Smooth muscle cell (in vitro differentiated cells): ENCODE results near the gene VPS13C. TPM values are rescaled to one million over a fixed set of nuclear protein-coding genes. Genes with fewer than 3 reads are reported as not detected.

ENCODE experiments used
- DNase-seq: peaks from one replicate; lab custom pipeline; 2025; ENCODE audit not compliant: unreplicated experiment; lab: John Stamatoyannopoulos, UW
- H2AFZ ChIP-seq: fragments of 200-600 bp; sonication (generic); 2 replicates; pipeline ENCODE4 v1.6.0; 2016; ENCODE audit warnings: antibody characterized with exemption, low read depth, mild to moderate bottlenecking
- H3F3A ChIP-seq: fragments of 200-600 bp; sonication (generic); 2 replicates; pipeline ENCODE4 v1.6.0; 2017; ENCODE audit warnings: antibody characterized with exemption, low read depth
- H3K27ac ChIP-seq: fragments of 200-600 bp; sonication (generic); 2 replicates; pipeline ENCODE4 v1.5.1; 2016; ENCODE audit warnings: low read depth, mild to moderate bottlenecking
- H3K27me3 ChIP-seq: fragments of 200-600 bp; sonication (generic); 2 replicates; pipeline ENCODE4 v1.6.1; 2016; ENCODE audit warnings: low read depth, mild to moderate bottlenecking
- H3K36me3 ChIP-seq: fragments of 200-600 bp; sonication (generic); 2 replicates; pipeline ENCODE4 v1.5.1; 2016; ENCODE audit warnings: low read depth
- H3K4me1 ChIP-seq: fragments of 200-600 bp; sonication (generic); 2 replicates; pipeline ENCODE4 v1.5.1; 2016; ENCODE audit warnings: low read depth
- H3K4me2 ChIP-seq: fragments of 200-600 bp; sonication (generic); 2 replicates; pipeline ENCODE4 v1.6.0; 2016; ENCODE audit warnings: mild to moderate bottlenecking
- H3K4me3 ChIP-seq: fragments of 200-600 bp; sonication (generic); 2 replicates; pipeline ENCODE4 v1.5.1; 2016; ENCODE audit warnings: mild to moderate bottlenecking
- H3K79me2 ChIP-seq: fragments of 200-600 bp; sonication (generic); 2 replicates; pipeline ENCODE4 v1.6.0; 2016; ENCODE audit warnings: low read depth, mild to moderate bottlenecking
- H3K9ac ChIP-seq: fragments of 200-600 bp; sonication (generic); 2 replicates; pipeline ENCODE4 v1.6.0; 2016; ENCODE audit warnings: low read depth
- H3K9me3 ChIP-seq: fragments of 200-600 bp; sonication (generic); replicated peaks from 2 replicates; pipeline ENCODE4 v1.5.1; 2016; ENCODE audit warnings: low read depth
- H4K20me1 ChIP-seq: fragments of 200-600 bp; sonication (generic); 2 replicates; pipeline ENCODE4 v1.6.0; 2016; ENCODE audit warnings: low read depth
- WGBS: methylation state at CpG from one replicate; pipeline ENCODE4 v1.1.7; 2016; ENCODE audit warnings: low lambda C conversion rate; 5-methylcytosine and 5-hydroxymethylcytosine counted together
- polyA plus RNA-seq: library from polyadenylated mRNA; unstranded; fragments of >200 nt; fragmentation: Nextera tagmentation; extraction: Ambion mirVana; gene quantifications from 2 replicates; pipeline ENCODE4 v1.2.1, GENCODE V29; 2016
- total RNA-seq: library from RNA; depleted of rRNA; stranded (reverse); fragments of >200 nt; gene quantifications from 2 replicates; pipeline ENCODE4 v1.2.3, GENCODE V29; 2014
- TF ChIP-seq, protein P1 (sequence below): fragments of 200-600 bp; sonication (generic); IDR thresholded peaks from 2 replicates; pipeline ENCODE4 v1.5.1; 2017; ENCODE audit warnings: borderline replicate concordance, mild to moderate bottlenecking, antibody characterized with exemption; ENCODE audit not compliant: insufficient read depth, poor library complexity, severe bottlenecking

The VPS13C gene
- total and polyA plus RNA-seq, 2 experiments from 2014 or later: 2.8 to 33.8 TPM

GRCh38 chr15:62027263-62027565 is 33.0 kb downstream of the VPS13C start:
- H4K20me1 ChIP-seq: no peaks in the 10 kb centered on the region
- TF ChIP-seq, protein P1, sequence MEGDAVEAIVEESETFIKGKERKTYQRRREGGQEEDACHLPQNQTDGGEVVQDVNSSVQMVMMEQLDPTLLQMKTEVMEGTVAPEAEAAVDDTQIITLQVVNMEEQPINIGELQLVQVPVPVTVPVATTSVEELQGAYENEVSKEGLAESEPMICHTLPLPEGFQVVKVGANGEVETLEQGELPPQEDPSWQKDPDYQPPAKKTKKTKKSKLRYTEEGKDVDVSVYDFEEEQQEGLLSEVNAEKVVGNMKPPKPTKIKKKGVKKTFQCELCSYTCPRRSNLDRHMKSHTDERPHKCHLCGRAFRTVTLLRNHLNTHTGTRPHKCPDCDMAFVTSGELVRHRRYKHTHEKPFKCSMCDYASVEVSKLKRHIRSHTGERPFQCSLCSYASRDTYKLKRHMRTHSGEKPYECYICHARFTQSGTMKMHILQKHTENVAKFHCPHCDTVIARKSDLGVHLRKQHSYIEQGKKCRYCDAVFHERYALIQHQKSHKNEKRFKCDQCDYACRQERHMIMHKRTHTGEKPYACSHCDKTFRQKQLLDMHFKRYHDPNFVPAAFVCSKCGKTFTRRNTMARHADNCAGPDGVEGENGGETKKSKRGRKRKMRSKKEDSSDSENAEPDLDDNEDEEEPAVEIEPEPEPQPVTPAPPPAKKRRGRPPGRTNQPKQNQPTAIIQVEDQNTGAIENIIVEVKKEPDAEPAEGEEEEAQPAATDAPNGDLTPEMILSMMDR: no peak
- no peak overlapping the region for H3K9ac ChIP-seq
- DNase-seq: no peak
- H3K9me3 ChIP-seq: no peaks in the 10 kb centered on the region
- no peaks in the 10 kb centered on the region for H3K4me1 ChIP-seq
- H3K4me2 ChIP-seq: no peak overlapping the region
- H3K4me3 ChIP-seq: no peak overlapping the region
- H3K27me3 ChIP-seq: no peaks in the 10 kb centered on the region
- peaks cover 6% of the 10 kb centered on the region for H3K36me3 ChIP-seq
- no peaks in the 10 kb centered on the region for H3F3A ChIP-seq
- no peaks in the 10 kb centered on the region for H3K79me2 ChIP-seq
- WGBS: 85% methylated on average over 3 of the region's 3 CpGs
- H3K27ac ChIP-seq: no peak overlapping the region
- H2AFZ ChIP-seq: no peak overlapping the region

DNA sequence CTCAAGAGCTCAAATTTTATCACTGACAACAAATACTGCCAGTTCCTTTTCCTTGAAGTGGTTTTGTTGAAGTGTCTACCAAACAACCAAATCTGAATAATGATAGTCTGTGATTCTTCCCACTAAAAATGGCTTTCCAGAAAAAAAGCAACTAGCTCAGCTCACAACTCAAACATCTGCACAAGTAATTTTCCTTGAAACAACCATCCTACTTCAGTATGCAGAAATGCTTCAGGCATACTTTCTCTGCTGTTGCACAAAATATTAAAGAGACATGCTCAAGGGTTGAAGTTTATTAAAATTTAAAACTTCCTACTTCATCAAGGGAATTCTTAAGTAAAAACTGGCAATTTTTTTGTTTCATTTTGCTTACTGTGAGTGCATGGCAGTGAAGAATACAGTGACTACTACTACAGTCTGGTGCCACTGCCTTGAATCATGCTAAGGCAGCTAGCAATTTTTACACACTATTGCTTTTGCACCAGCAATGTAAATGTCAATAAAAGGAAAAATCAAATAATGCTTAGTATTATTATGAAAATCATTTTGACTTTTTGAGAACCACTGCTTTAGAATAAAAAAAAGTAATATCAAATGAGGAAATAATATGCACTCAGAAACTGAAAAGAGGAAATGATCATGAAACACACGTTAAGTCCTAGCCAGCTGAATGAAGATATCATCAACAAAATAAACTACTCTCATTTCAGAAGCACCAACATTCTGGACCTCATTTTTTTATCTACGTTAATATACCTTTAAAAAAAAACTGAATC is 33.6 kb downstream of the VPS13C start:
- Histone ChIP-seq H3K4me1 (no peaks in the 10 kb centered on the region), H2AFZ (no peak overlapping the region), H3K4me2 (no peak overlapping the region), H3K9me3 (no peaks in the 10 kb centered on the region), H3K4me3 (no peak overlapping the region), H3K27me3 (no peaks in the 10 kb centered on the region), H3K79me2 (no peaks in the 10 kb centered on the region), H4K20me1 (no peaks in the 10 kb centered on the region), H3K9ac (no peak overlapping the region), H3K36me3 (peaks cover 6% of the 10 kb centered on the region), H3F3A (no peaks in the 10 kb centered on the region), H3K27ac (no peak overlapping the region)
- 89% methylated on average over 2 of the region's 2 CpGs for WGBS
- DNase-seq: no peak
- TF ChIP-seq, protein P1: no peak

DNA sequence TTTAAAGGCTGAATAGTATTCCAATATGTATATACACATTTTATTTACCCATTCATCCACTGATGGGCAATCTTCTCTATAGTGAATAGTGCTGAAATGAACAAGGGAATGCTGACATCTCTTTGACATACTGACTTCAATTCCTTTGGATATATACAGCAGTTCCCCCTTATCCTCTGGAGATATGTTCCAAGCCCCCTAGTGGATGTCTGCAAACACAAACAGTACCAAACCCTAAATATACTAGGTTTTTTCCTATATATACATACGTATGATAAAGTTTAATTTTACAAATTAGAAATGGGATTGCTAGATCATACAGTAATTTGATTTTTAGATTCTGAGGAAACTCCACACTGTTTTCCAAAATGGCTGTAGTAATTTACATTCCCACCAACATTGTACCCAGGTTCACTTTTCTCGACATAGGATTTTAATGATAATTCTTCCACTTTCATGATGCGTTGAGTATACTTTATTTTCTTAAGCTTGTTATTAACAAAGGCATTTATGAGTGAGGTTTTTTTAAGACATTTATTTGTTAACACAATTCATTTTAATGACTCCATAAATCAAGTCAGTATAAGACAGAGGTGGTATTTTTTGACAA is 38.2 kb downstream of the VPS13C start:
- H3K9ac ChIP-seq: no peak overlapping the region
- TF ChIP-seq, protein P1: peak; percentile 28
- no peaks in the 10 kb centered on the region for H3K4me1 ChIP-seq
- H3K4me3 ChIP-seq: no peak overlapping the region
- no peaks in the 10 kb centered on the region for H3F3A ChIP-seq
- H3K27me3 ChIP-seq: no peaks in the 10 kb centered on the region
- H3K36me3 ChIP-seq: peaks cover 9% of the 10 kb centered on the region
- WGBS: 95% methylated on average over 3 of the region's 3 CpGs
- DNase-seq: no peak
- no peaks in the 10 kb centered on the region for H3K79me2 ChIP-seq
- H4K20me1 ChIP-seq: no peaks in the 10 kb centered on the region
- no peak overlapping the region for H2AFZ ChIP-seq
- no peak overlapping the region for H3K27ac ChIP-seq
- no peaks in the 10 kb centered on the region for H3K9me3 ChIP-seq
- no peak overlapping the region for H3K4me2 ChIP-seq
